AG04450 (cell line): ENCODE results near the gene PHC3. TPM values are rescaled to one million over a fixed set of nuclear protein-coding genes. Genes with fewer than 3 reads are reported as not detected.

ENCODE experiments used
- CTCF ChIA-PET: fragments of 300-600, 350-600 bp; formaldehyde crosslinking; extraction: SDS; loops from one replicate; lab custom pipeline; 2022; ENCODE audit warnings: antibody characterized with exemption, inconsistent platforms; lab: Charles Lee
- POLR2A ChIA-PET: fragments of 350-600 bp; formaldehyde crosslinking; extraction: SDS; loops from one replicate; lab custom pipeline; 2021; ENCODE audit warnings: antibody characterized with exemption, inconsistent platforms; lab: Yijun Ruan, JAX
- DNase-seq: peaks from one replicate; pipeline ENCODE4 v3.0.0-alpha.2; 2011; ENCODE audit warnings: low read depth, low spot score
- H3K27ac ChIP-seq: one replicate; pipeline ENCODE4 v1.5.1; 2012; ENCODE audit warnings: low read depth, low read length, control low read depth
- H3K27me3 ChIP-seq: one replicate; pipeline ENCODE4 v1.6.0; 2012; ENCODE audit warnings: low read length; ENCODE audit not compliant: control insufficient read depth, insufficient read depth
- H3K4me3 ChIP-seq: 2 replicates; pipeline ENCODE4 v1.5.1; 2011; ENCODE audit warnings: mild to moderate bottlenecking, low read depth, low read length, control low read depth
- H3K9me3 ChIP-seq: 2 replicates; pipeline ENCODE4 v1.5.1; 2012; ENCODE audit warnings: low read length; ENCODE audit not compliant: control insufficient read depth, insufficient read depth
- polyA plus RNA-seq: library from polyadenylated mRNA; depleted of rRNA; stranded (reverse); fragments of >200 nt; gene quantifications from 2 replicates; pipeline ENCODE4 v1.2.3, GENCODE V29; 2011
- TF ChIP-seq, protein P1 (sequence below): IDR thresholded peaks from 2 replicates; pipeline ENCODE4 v1.5.1; 2011; ENCODE audit warnings: low read depth, low read length, control low read depth, inconsistent platforms

Gene PHC3
- polyA plus RNA-seq, 1 experiment, result 58.0 TPM

DNA sequence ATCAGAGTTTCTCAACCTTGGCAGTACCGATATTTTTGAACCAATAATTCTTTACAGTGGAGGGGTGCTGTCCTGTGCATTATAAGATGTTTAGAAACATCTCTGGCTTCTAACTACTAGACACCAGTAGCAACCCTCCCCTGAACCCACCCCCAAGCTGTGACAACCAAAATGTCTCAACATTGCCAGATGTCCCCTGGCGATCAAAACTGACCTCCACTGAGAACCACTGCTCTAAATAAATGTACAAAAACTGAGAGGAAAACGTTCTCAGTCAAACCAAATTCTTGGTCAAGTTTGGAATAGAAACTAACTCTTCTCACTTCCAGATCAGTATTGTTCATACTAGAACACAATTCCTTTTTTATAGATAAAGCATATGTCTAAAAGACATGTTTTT lies 85.2 kb downstream of the PHC3 start:
- no peak for DNase-seq
- H3K9me3 ChIP-seq, result no peaks in the 10 kb centered on the region
- ChIA-PET POLR2A (no interaction called here), CTCF (no interaction called here)
- TF ChIP-seq, protein P1, sequence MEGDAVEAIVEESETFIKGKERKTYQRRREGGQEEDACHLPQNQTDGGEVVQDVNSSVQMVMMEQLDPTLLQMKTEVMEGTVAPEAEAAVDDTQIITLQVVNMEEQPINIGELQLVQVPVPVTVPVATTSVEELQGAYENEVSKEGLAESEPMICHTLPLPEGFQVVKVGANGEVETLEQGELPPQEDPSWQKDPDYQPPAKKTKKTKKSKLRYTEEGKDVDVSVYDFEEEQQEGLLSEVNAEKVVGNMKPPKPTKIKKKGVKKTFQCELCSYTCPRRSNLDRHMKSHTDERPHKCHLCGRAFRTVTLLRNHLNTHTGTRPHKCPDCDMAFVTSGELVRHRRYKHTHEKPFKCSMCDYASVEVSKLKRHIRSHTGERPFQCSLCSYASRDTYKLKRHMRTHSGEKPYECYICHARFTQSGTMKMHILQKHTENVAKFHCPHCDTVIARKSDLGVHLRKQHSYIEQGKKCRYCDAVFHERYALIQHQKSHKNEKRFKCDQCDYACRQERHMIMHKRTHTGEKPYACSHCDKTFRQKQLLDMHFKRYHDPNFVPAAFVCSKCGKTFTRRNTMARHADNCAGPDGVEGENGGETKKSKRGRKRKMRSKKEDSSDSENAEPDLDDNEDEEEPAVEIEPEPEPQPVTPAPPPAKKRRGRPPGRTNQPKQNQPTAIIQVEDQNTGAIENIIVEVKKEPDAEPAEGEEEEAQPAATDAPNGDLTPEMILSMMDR, result no peak
- H3K4me3 ChIP-seq, result no peak overlapping the region
- H3K27me3 ChIP-seq, result no peaks in the 10 kb centered on the region
- no peak overlapping the region for H3K27ac ChIP-seq

GRCh38 chr3:170095771-170096170 lies 85.8 kb downstream of the PHC3 start:
- POLR2A ChIA-PET, result no interaction called here
- TF ChIP-seq, protein P1, result no peak

DNA sequence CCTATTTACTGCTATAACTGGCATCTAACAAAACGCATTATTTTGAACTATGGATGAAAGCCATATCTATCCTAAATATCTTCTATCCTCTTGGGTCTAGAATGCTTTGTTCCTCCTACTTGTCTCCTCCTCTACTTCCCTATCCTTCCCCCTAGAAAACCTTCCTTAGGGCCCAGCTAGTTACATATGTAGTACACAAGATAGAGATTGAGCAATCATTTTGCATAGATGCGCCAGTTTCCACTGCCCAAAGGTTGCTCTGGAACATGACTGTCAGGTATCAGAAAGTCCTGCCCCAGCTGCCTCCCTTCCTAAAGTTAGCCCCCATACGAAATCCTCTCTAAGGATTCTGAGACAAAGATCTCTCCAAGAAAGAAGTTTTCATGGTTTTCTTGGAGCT lies 88.6 kb downstream of the PHC3 start:
- TF ChIP-seq, protein P1, result no peak
- H3K9me3 ChIP-seq, result no peaks in the 10 kb centered on the region
- H3K27me3 ChIP-seq, result no peaks in the 10 kb centered on the region
- H3K27ac ChIP-seq, result no peak overlapping the region
- ChIA-PET POLR2A (interaction anchor here (0.6 kb wide), 1 partner anchor 87 kb away, joined by 5 read pairs; no protein-coding TSS in a partner anchor), CTCF (no interaction called here)
- DNase-seq, result no peak
- H3K4me3 ChIP-seq, result no peak overlapping the region

More at GRCh38 chr3:170095771-170096170, 85.8 kb downstream of the PHC3 start:
- Histone ChIP-seq H3K9me3 (no peaks in the 10 kb centered on the region), H3K27ac (no peak overlapping the region), H3K4me3 (no peak overlapping the region), H3K27me3 (no peaks in the 10 kb centered on the region)
- CTCF ChIA-PET, result no interaction called here
- DNase-seq, result no peak

- POLR2A ChIA-PET, result no interaction called here
- no peak overlapping the region for H3K27ac ChIP-seq
- H3K4me3 ChIP-seq, result no peak overlapping the region
- no peaks in the 10 kb centered on the region for H3K27me3 ChIP-seq
- TF ChIP-seq, protein P1, result no peak
- no peak for DNase-seq
- CTCF ChIA-PET, result interaction anchor here (1.0 to 2.3 kb wide), 3 partner anchors 9 to 228 kb away, joined by 3 to 7 read pairs (median 3); no protein-coding TSS in a partner anchor
- no peaks in the 10 kb centered on the region for H3K9me3 ChIP-seq
These were observed 90.9 kb downstream of the PHC3 start for GRCh38 chr3:170090601-170090981.

DNA sequence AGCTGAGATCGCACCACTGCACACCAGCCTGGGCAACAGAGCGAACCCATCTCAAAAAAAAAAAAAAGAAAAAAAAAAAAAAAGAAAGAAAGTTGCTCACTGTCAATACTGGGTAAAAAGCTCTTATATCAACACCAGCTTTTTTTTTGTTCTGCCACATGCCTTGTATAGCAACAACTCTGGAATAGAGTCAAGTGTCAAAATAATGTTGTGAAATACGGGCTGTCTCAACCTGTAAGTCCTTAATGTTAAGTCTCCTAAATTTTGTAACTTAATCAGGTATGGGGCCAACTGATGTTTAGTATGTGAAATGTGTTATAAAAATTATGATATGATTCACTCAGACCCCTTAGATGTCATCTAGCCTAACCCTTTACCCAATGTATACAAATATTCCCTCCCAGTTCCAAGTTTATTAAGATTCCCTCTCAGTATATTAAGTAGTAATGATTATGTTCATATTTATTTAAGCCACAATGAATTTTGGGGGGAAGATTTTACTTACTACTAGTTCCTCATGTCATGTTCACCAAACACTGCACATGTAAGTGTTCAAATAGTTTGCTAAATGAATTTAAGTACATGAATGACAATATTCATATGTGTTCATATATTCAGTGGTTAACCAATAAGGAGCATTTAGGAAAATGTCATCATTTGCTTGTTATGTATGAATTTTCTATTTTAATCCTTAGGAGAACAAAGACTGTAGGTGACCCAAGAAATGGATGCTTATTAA lies 91.5 kb downstream of the PHC3 start:
- TF ChIP-seq, protein P1, result no peak
- H3K9me3 ChIP-seq, result no peaks in the 10 kb centered on the region
- H3K27me3 ChIP-seq, result no peaks in the 10 kb centered on the region
- H3K4me3 ChIP-seq, result no peak overlapping the region
- no peak overlapping the region for H3K27ac ChIP-seq
- ChIA-PET CTCF (interaction anchor here (0.7 to 2.3 kb wide), 3 partner anchors 10 to 228 kb away, joined by 3 to 7 read pairs (median 3); no protein-coding TSS in a partner anchor), POLR2A (no interaction called here)
- DNase-seq, result no peak
